Osteocyte (in vitro differentiated cells): ENCODE results near the gene PPIF. TPM values are rescaled to one million over a fixed set of nuclear protein-coding genes. Genes with fewer than 3 reads are reported as not detected.

Source experiments
- DNase-seq: peaks from one replicate; pipeline ENCODE4 v3.0.0; 2021; ENCODE audit warnings: mixed read lengths; ENCODE audit not compliant: unreplicated experiment; ENCODE audit errors: extremely low spot score
- H3K27ac Mint-ChIP-seq: one replicate; pipeline ENCODE4 v1.8.0; 2021; ENCODE audit warnings: mild to moderate bottlenecking, mixed read lengths; ENCODE audit not compliant: unreplicated experiment
- H3K27me3 Mint-ChIP-seq: one replicate; pipeline ENCODE4 v1.8.0; 2021; ENCODE audit warnings: mixed read lengths; ENCODE audit not compliant: unreplicated experiment
- H3K36me3 Mint-ChIP-seq: one replicate; pipeline ENCODE4 v1.8.0; 2021; ENCODE audit warnings: mixed read lengths; ENCODE audit not compliant: unreplicated experiment
- H3K4me1 Mint-ChIP-seq: one replicate; pipeline ENCODE4 v1.8.0; 2021; ENCODE audit warnings: mixed read lengths; ENCODE audit not compliant: unreplicated experiment
- H3K4me3 Mint-ChIP-seq: one replicate; pipeline ENCODE4 v1.8.0; 2021; ENCODE audit warnings: mild to moderate bottlenecking, moderate library complexity, mixed read lengths; ENCODE audit not compliant: unreplicated experiment
- H3K9me3 Mint-ChIP-seq: one replicate; pipeline ENCODE4 v1.8.0; 2021; ENCODE audit warnings: mixed read lengths; ENCODE audit not compliant: unreplicated experiment
- total RNA-seq: library from RNA; stranded (reverse); gene quantifications from 2 replicates; pipeline ENCODE4 v1.2.1, GENCODE V29; 2021
- TF ChIP-seq, protein P1 (sequence below): fragments of 200-600 bp; sonication (generic); IDR thresholded peaks from 2 replicates; pipeline ENCODE4 v1.5.0; 2021; ENCODE audit warnings: antibody characterized with exemption, mild to moderate bottlenecking, moderate library complexity

PPIF gene
- total RNA-seq, 1 donor from 2014 or later: 17.0 TPM

DNA sequence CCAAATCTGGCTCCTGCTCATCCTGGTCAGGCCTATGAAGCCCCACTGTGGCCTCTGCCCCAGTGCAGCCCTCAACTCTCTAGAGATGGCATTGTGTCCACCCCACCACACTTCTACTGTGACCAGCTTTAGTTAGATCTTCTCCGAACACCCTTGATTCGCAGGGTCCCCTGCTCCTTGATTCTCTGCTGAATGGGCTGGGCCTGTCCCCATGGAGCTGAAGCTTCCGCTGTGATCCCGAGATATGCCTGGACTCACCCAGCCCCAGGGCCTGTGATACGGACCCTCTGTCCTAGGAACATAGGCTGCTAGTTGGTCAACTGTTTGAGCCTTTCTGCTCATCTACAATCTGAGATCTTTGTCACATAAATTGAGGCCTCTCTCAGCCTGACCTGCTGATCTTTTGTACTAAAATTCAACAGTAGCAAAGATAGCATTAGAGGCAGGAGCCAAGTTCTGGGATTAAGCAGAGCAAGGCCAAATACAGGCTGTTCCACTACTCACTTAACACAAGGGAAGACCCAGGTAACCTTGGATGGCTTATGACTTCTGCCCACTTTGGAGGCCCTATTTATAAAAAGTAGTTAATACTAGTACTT, 6.5 kb upstream of the PPIF start:
- Mint-ChIP-seq H3K27me3 (no peaks in the 10 kb centered on the region), H3K36me3 (no peaks in the 10 kb centered on the region), H3K27ac (no peak overlapping the region), H3K9me3 (no peaks in the 10 kb centered on the region), H3K4me1 (peaks cover 17% of the 10 kb centered on the region), H3K4me3 (no peak overlapping the region)
- TF ChIP-seq, protein P1, sequence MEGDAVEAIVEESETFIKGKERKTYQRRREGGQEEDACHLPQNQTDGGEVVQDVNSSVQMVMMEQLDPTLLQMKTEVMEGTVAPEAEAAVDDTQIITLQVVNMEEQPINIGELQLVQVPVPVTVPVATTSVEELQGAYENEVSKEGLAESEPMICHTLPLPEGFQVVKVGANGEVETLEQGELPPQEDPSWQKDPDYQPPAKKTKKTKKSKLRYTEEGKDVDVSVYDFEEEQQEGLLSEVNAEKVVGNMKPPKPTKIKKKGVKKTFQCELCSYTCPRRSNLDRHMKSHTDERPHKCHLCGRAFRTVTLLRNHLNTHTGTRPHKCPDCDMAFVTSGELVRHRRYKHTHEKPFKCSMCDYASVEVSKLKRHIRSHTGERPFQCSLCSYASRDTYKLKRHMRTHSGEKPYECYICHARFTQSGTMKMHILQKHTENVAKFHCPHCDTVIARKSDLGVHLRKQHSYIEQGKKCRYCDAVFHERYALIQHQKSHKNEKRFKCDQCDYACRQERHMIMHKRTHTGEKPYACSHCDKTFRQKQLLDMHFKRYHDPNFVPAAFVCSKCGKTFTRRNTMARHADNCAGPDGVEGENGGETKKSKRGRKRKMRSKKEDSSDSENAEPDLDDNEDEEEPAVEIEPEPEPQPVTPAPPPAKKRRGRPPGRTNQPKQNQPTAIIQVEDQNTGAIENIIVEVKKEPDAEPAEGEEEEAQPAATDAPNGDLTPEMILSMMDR: no peak
- DNase-seq: no peak

- no peaks in the 10 kb centered on the region for H3K36me3 Mint-ChIP-seq
- no peak overlapping the region for H3K4me3 Mint-ChIP-seq
- H3K27ac Mint-ChIP-seq: no peak overlapping the region
- H3K4me1 Mint-ChIP-seq: peaks cover 7% of the 10 kb centered on the region
- TF ChIP-seq, protein P1: no peak
- DNase-seq: no peak
- H3K9me3 Mint-ChIP-seq: no peaks in the 10 kb centered on the region
- H3K27me3 Mint-ChIP-seq: no peaks in the 10 kb centered on the region
Measured at GRCh38 chr10:79342295-79342761, 4.9 kb upstream of the PPIF start.

DNA sequence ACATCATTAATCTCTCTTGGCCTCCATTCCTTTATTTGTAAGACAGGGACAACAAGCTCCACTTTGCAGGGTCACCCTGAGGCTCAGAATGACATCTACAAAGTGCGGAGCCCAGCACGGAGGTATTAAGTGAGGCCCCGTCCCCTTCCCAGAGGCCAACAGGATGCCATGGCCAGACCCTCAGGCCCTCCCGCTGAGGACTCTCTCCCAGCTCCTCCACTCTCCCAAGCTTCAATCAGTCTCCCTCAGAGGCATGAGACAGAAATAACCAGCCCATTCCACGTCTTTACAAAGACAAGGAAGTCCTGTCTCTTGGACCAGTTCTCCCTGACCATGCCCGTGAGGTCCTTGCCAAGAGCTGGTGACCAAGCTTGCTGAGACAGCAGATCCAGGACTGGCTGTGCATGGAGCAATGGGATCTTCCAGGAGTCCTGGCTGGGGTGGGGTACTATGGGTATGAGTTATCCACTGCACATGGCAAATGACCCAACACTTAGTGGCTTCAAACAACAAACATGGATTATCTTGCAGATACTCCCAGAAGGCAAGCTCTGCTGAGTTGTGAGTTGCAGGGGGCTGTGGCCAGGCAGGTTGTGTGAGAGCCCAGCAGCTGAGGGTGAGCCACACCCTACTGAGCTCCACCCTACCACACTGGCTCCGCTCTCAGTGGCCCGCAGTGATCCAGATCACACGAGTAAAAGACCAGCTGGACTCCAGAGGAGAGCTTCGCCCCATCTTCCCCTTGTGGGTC, 4.3 kb upstream of the PPIF start:
- no peaks in the 10 kb centered on the region for H3K9me3 Mint-ChIP-seq

GRCh38 chr10:79344502-79345195, 2.6 kb upstream of the PPIF start:
- Mint-ChIP-seq H3K4me3 (no peak overlapping the region), H3K27me3 (no peaks in the 10 kb centered on the region), H3K9me3 (no peaks in the 10 kb centered on the region), H3K36me3 (peaks cover 2% of the 10 kb centered on the region), H3K4me1 (peaks cover 20% of the 10 kb centered on the region), H3K27ac (no peak overlapping the region)
- DNase-seq: no peak
- TF ChIP-seq, protein P1: no peak

More for the DNA sequence above, 4.3 kb upstream of the PPIF start:
- Mint-ChIP-seq H3K27me3 (no peaks in the 10 kb centered on the region), H3K36me3 (no peaks in the 10 kb centered on the region), H3K27ac (no peak overlapping the region), H3K4me3 (no peak overlapping the region), H3K4me1 (peaks cover 8% of the 10 kb centered on the region)
- TF ChIP-seq, protein P1: no peak
- DNase-seq: no peak
